Parietal lobe (tissue), 1 donor: ENCODE results near the gene MYH15. TPM values are rescaled to one million over a fixed set of nuclear protein-coding genes. Genes with fewer than 3 reads are reported as not detected.

Source experiments
- total RNA-seq: library from RNA; depleted of rRNA; stranded (reverse); fragments of >200 nt; gene quantifications from one replicate; pipeline ENCODE4 v1.2.3, GENCODE V29; 2014

MYH15 gene
- 0.63 TPM for total RNA-seq

GRCh38 chr3:108510496-108510895 lies at the start of gene MYH15:
Gene MYH15, minus strand, starts transcription at chr3:108510596. Its CDS starts 66 bp downstream, at chr3:108510530.

Other genes starting within 250 kb of the MYH15 start
- gene HHLA2, start 214.0 kb downstream of the MYH15 start, total RNA-seq: not detected
- gene CIP2A, start 78.8 kb upstream of the MYH15 start, total RNA-seq: 31.6 TPM
- gene DZIP3, start 79.1 kb upstream of the MYH15 start, total RNA-seq: 53.5 TPM
- gene RETNLB, start 246.8 kb upstream of the MYH15 start, total RNA-seq: not detected